PC-9 (cell line): ENCODE results near the gene PSORS1C1. TPM values are rescaled to one million over a fixed set of nuclear protein-coding genes. Genes with fewer than 3 reads are reported as not detected.

Experiments
- BruUV-seq: library from RNA; stranded (reverse); fragments of 400-500 nt; replicated peaks from 2 replicates; lab custom pipeline; 2021; lab: Mats Ljungman, UMichigan
- CTCF ChIA-PET: fragments of 300-600 bp; sonication (Branson Sonifier 250); formaldehyde crosslinking; loops from one replicate; lab custom pipeline; 2022; ENCODE audit warnings: antibody characterized with exemption; lab: Charles Lee
- POLR2A ChIA-PET: fragments of 300-600 bp; sonication (Branson Sonifier 250); formaldehyde crosslinking; loops from one replicate; lab custom pipeline; 2022; ENCODE audit warnings: antibody characterized with exemption; ENCODE audit not compliant: unreplicated experiment; lab: Charles Lee
- DNase-seq, 2 experiments: peaks; one replicate each; pipeline versions ENCODE4 v3.0.0 to v3.0.0-alpha.2; 2015 to 2022; ENCODE audit warnings: mixed read lengths in 1 of 2
- H2AFZ ChIP-seq: fragments of 200-600 bp; sonication (generic); 2 replicates; pipeline ENCODE4 v1.8.1; 2017; ENCODE audit warnings: antibody characterized with exemption
- H3F3A ChIP-seq: fragments of 200-600 bp; sonication (generic); 2 replicates; pipeline ENCODE4 v1.8.1; 2017; ENCODE audit warnings: antibody characterized with exemption, mild to moderate bottlenecking, low read depth; ENCODE audit not compliant: insufficient read depth
- H3K27ac ChIP-seq: fragments of 200-600 bp; sonication (generic); 2 replicates; pipeline ENCODE4 v1.6.1; 2016; ENCODE audit warnings: mixed run types
- H3K27me3 ChIP-seq: fragments of 200-600 bp; sonication (generic); 2 replicates; pipeline ENCODE4 v1.6.1; 2016; ENCODE audit warnings: low read depth, mixed run types; ENCODE audit not compliant: insufficient read depth
- H3K36me3 ChIP-seq: fragments of 200-600 bp; sonication (generic); 2 replicates; pipeline ENCODE4 v1.6.1; 2016; ENCODE audit warnings: low read depth, mixed run types
- H3K4me1 ChIP-seq: fragments of 200-600 bp; sonication (generic); replicated peaks from 2 replicates; pipeline ENCODE4 v1.6.1; 2016; ENCODE audit warnings: mixed run types; ENCODE audit not compliant: insufficient read depth
- H3K4me2 ChIP-seq: fragments of 200-600 bp; sonication (generic); 2 replicates; pipeline ENCODE4 v1.6.1; 2017; ENCODE audit warnings: mixed run types
- H3K4me3 ChIP-seq: fragments of 200-600 bp; sonication (generic); 2 replicates; pipeline ENCODE4 v1.6.1; 2016; ENCODE audit warnings: mixed run types
- H3K79me2 ChIP-seq: fragments of 200-600 bp; sonication (generic); 2 replicates; pipeline ENCODE4 v1.6.1; 2017; ENCODE audit warnings: low read depth, mixed run types
- H3K9me2 ChIP-seq: fragments of 200-600 bp; sonication (generic); 2 replicates; pipeline ENCODE4 v1.8.1; 2017; ENCODE audit warnings: mild to moderate bottlenecking; ENCODE audit not compliant: insufficient read depth
- H3K9me3 ChIP-seq: fragments of 200-600 bp; sonication (generic); 2 replicates; pipeline ENCODE4 v1.8.1; 2016; ENCODE audit warnings: low read depth; ENCODE audit not compliant: insufficient read depth
- H4K20me1 ChIP-seq: fragments of 200-600 bp; sonication (generic); 2 replicates; pipeline ENCODE4 v1.8.1; 2017; ENCODE audit not compliant: insufficient read depth
- EZH2 ChIP-seq: fragments of 200-600 bp; sonication (generic); IDR thresholded peaks from 2 replicates; pipeline ENCODE4 v1.8.0; 2017; ENCODE audit warnings: antibody characterized with exemption, low read depth
- intact Hi-C: fragments of 100-400 bp; cut with micrococcal nuclease; formaldehyde crosslinking; loops from one replicate; pipeline ENCODE4 v1.10.0; 2022; ENCODE audit not compliant: unreplicated experiment
- total RNA-seq: library from RNA; stranded (reverse); gene quantifications from 2 replicates; pipeline ENCODE4 v1.2.3, GENCODE V29; 2021
- TF ChIP-seq, protein P1 (sequence below): fragments of 200-600 bp; sonication (generic); conservative IDR thresholded peaks from 2 replicates; pipeline ENCODE4 v1.6.1; 2017; ENCODE audit warnings: mixed run types, antibody characterized with exemption, mild to moderate bottlenecking, moderate library complexity

Gene PSORS1C1
- total RNA-seq, 1 experiment from 2014 or later, result 29.2 TPM

DNA sequence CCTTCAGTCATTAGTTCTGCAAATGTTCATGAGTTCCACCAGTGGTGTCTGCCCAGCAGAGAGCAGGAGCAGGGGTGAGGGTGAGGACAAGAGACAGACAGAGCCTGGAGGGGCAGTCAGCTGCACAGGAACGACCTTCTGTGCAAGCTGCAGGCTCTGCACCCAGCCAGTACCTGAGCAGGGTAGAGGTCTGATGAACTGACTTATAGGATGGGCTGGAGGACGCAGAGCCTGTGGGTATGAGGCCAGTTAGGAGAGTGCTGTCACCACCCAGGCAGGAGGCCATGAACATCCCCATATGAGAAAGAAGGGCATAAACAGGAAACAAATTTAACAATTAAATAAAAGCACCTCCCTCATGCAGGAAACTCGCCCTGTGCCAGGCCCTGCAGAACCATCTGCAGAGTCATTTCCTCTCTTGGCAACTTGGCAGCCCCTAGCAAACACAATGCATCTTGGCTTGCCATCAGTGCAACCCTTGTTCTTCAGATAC is 20.2 kb upstream of the PSORS1C1 start:
- intact Hi-C loops, result no loop called here
- Histone ChIP-seq H3F3A (peaks cover 7% of the 10 kb centered on the region; the same call in 1 of the 2 replicates), H2AFZ (no peak overlapping the region), H3K36me3 (no peaks in the 10 kb centered on the region), H3K4me1 (peaks cover 10% of the 10 kb centered on the region), H4K20me1 (no peaks in the 10 kb centered on the region), H3K9me3 (no peaks in the 10 kb centered on the region), H3K9me2 (no peaks in the 10 kb centered on the region), H3K4me2 (no peak overlapping the region), H3K27me3 (no peaks in the 10 kb centered on the region), H3K27ac (no peak overlapping the region), H3K4me3 (no peak overlapping the region), H3K79me2 (no peaks in the 10 kb centered on the region)
- no peak for TF ChIP-seq EZH2
- TF ChIP-seq, protein P1, sequence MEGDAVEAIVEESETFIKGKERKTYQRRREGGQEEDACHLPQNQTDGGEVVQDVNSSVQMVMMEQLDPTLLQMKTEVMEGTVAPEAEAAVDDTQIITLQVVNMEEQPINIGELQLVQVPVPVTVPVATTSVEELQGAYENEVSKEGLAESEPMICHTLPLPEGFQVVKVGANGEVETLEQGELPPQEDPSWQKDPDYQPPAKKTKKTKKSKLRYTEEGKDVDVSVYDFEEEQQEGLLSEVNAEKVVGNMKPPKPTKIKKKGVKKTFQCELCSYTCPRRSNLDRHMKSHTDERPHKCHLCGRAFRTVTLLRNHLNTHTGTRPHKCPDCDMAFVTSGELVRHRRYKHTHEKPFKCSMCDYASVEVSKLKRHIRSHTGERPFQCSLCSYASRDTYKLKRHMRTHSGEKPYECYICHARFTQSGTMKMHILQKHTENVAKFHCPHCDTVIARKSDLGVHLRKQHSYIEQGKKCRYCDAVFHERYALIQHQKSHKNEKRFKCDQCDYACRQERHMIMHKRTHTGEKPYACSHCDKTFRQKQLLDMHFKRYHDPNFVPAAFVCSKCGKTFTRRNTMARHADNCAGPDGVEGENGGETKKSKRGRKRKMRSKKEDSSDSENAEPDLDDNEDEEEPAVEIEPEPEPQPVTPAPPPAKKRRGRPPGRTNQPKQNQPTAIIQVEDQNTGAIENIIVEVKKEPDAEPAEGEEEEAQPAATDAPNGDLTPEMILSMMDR, result no peak
- peak in 1 of 2 experiments; percentile 31 for DNase-seq
- CTCF ChIA-PET, result no interaction called here
- POLR2A ChIA-PET, result no interaction called here
- no TSS peak for BruUV-seq

DNA sequence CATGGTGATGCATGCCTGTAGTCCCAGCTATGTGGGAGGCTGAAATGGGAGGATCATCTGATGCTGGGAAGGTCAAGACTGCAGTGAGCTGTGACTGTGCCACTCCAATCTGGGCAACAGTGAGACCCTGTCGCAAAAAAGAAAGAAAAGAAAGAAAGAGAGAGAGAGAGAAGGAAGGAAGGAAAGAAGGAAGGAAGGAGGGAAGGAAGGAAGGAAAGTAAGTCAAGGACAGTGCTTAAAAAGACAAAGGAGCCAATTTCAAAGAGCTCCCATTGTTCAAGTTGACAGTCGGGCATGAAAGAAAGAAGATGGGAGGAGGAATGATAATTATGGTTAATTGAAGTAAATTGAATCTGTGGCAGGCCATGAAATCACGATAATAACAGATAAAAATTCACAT is 18.4 kb upstream of the PSORS1C1 start:
- ChIA-PET POLR2A (no interaction called here), CTCF (interaction anchor here (0.6 kb wide), 2 partner anchors 31 to 45 kb away, joined by 3 read pairs; no protein-coding TSS in a partner anchor)

DNA sequence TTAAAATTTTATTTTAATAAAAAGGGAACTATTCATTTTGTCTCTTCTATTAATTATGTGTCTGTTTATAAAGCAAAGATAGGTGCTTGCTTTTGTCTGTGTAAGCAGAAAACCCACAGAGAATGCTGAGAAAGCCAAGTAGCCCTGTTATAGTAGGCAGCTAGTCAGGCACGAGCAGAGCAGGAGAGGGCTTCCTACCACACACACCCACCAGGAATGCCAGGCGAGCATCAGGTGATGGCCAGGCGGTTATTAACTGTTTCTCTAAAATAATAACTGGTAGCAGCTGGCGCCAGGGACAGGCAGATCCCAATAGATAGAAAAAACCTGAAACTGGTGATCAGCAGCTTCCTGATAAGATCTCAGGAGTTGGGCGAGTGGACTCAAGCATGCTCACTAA is 17.9 kb upstream of the PSORS1C1 start:
- POLR2A ChIA-PET, result no interaction called here
- H3K9me3 ChIP-seq, result no peaks in the 10 kb centered on the region
- BruUV-seq, result no TSS peak

More for the DNA sequence above, 18.4 kb upstream of the PSORS1C1 start:
- H3K4me3 ChIP-seq, result no peak overlapping the region
- no peak for TF ChIP-seq EZH2
- TF ChIP-seq, protein P1, result no peak
- H3K36me3 ChIP-seq, result no peaks in the 10 kb centered on the region
- no peak for DNase-seq
- H4K20me1 ChIP-seq, result no peaks in the 10 kb centered on the region
- no peak overlapping the region for H2AFZ ChIP-seq
- H3K79me2 ChIP-seq, result no peaks in the 10 kb centered on the region
- H3F3A ChIP-seq, result peaks cover 10% of the 10 kb centered on the region; the same call in 1 of the 2 replicates
- BruUV-seq, result no TSS peak
- H3K9me2 ChIP-seq, result no peaks in the 10 kb centered on the region
- no peaks in the 10 kb centered on the region for H3K27me3 ChIP-seq
- peaks cover 10% of the 10 kb centered on the region for H3K4me1 ChIP-seq
- no peaks in the 10 kb centered on the region for H3K9me3 ChIP-seq
- intact Hi-C loops, result no loop called here
- no peak overlapping the region for H3K4me2 ChIP-seq
- no peak overlapping the region for H3K27ac ChIP-seq

More for the DNA sequence above, 17.9 kb upstream of the PSORS1C1 start:
- Histone ChIP-seq H3K27me3 (no peaks in the 10 kb centered on the region), H3K27ac (no peak overlapping the region), H3K4me1 (peaks cover 10% of the 10 kb centered on the region), H3K9me2 (no peaks in the 10 kb centered on the region), H3K4me3 (no peak overlapping the region), H3K4me2 (no peak overlapping the region), H3K79me2 (no peaks in the 10 kb centered on the region), H3K36me3 (no peaks in the 10 kb centered on the region), H2AFZ (no peak overlapping the region), H4K20me1 (no peaks in the 10 kb centered on the region), H3F3A (peaks cover 6% of the 10 kb centered on the region; the same call in 1 of the 2 replicates)
- intact Hi-C loops, result no loop called here
- TF ChIP-seq, protein P1, result no peak
- TF ChIP-seq EZH2, result no peak
- CTCF ChIA-PET, result no interaction called here
- no peak for DNase-seq
